HepG2 (cell line): Measurements from ENCODE around the gene SLC43A1. TPM values are rescaled to one million over a fixed set of nuclear protein-coding genes. Genes with fewer than 3 reads are reported as not detected.

ENCODE experiments used
- BHLHE40 ChIP-seq: IDR thresholded peaks from 2 replicates; pipeline ENCODE4 v1.6.1; 2011; ENCODE audit warnings: low read length, improper control_type of control experiment
- DNMT3B ChIP-seq: conservative IDR thresholded peaks from 2 replicates; pipeline ENCODE4 v1.6.1; 2016; ENCODE audit warnings: missing biosample characterization, control low read depth
- HDAC1 ChIP-seq: sonication (generic); formaldehyde crosslinking; IDR thresholded peaks from 2 replicates; pipeline ENCODE4 v1.5.1; 2020; ENCODE audit warnings: mild to moderate bottlenecking, missing genetic modification reagents
- HNRNPH1 ChIP-seq: fragments of 200-400 bp; formaldehyde crosslinking; optimal IDR thresholded peaks from 2 replicates; pipeline ENCODE3; 2017; ENCODE audit warnings: mild to moderate bottlenecking, low read depth, low read length
- KLF11 ChIP-seq: IDR thresholded peaks from 2 replicates; pipeline ENCODE4 v1.6.1; 2016; ENCODE audit warnings: missing compliant biosample characterization
- MBNL3 ChIP-seq: fragments of 250-450 bp; sonication (Bioruptor Pico); conservative IDR thresholded peaks from 2 replicates; pipeline ENCODE4 v1.8.0; 2022; ENCODE audit warnings: mild to moderate bottlenecking, inconsistent platforms
- MIXL1 ChIP-seq: IDR thresholded peaks from 2 replicates; pipeline ENCODE4 v1.6.1; 2016
- NRL ChIP-seq: sonication (generic); formaldehyde crosslinking; IDR thresholded peaks from 2 replicates; pipeline ENCODE4 v1.5.0; 2020; ENCODE audit warnings: missing genetic modification reagents, mild to moderate bottlenecking, moderate library complexity, borderline replicate concordance
- PREB ChIP-seq: sonication (generic); formaldehyde crosslinking; IDR thresholded peaks from 2 replicates; pipeline ENCODE4 v1.4.0; 2020; ENCODE audit warnings: missing genetic modification reagents
- RORA ChIP-seq: sonication (generic); formaldehyde crosslinking; IDR thresholded peaks from 2 replicates; pipeline ENCODE4 v1.5.0; 2020; ENCODE audit warnings: mild to moderate bottlenecking, missing genetic modification reagents, moderate library complexity
- SALL2 ChIP-seq: sonication (generic); formaldehyde crosslinking; IDR thresholded peaks from 2 replicates; pipeline ENCODE4 v1.8.1; 2023; ENCODE audit warnings: mild to moderate bottlenecking, missing genetic modification reagents, inconsistent platforms
- SIN3B ChIP-seq: fragments of 150-350 bp; IDR thresholded peaks from 2 replicates; pipeline ENCODE4 v1.6.1; 2014; ENCODE audit warnings: low read length
- SMYD3 ChIP-seq: sonication (generic); formaldehyde crosslinking; IDR thresholded peaks from 2 replicates; pipeline ENCODE4 v1.8.1; 2023; ENCODE audit warnings: mild to moderate bottlenecking, missing genetic modification reagents
- TMF1 ChIP-seq: sonication (generic); formaldehyde crosslinking; IDR thresholded peaks from 2 replicates; pipeline ENCODE4 v1.8.1; 2022; ENCODE audit warnings: low read depth, missing genetic modification reagents
- TRIM24 ChIP-seq: sonication (generic); formaldehyde crosslinking; IDR thresholded peaks from 2 replicates; pipeline ENCODE4 v1.8.0; 2022; ENCODE audit warnings: mild to moderate bottlenecking, missing genetic modification reagents
- ZBTB4 ChIP-seq: sonication (generic); formaldehyde crosslinking; IDR thresholded peaks from 2 replicates; pipeline ENCODE4 v1.4.0; 2020; ENCODE audit warnings: missing genetic modification reagents, mild to moderate bottlenecking, borderline replicate concordance
- ZGPAT ChIP-seq: IDR thresholded peaks from 2 replicates; pipeline ENCODE4 v1.6.1; 2016; ENCODE audit warnings: mild to moderate bottlenecking
- ZNF354B ChIP-seq: sonication (generic); formaldehyde crosslinking; IDR thresholded peaks from 2 replicates; pipeline ENCODE4 v1.8.0; 2022; ENCODE audit warnings: mild to moderate bottlenecking, missing genetic modification reagents
- ZNF431 ChIP-seq: sonication (generic); formaldehyde crosslinking; IDR thresholded peaks from 2 replicates; pipeline ENCODE4 v1.9.0; 2022; ENCODE audit warnings: missing genetic modification reagents, low read depth, mild to moderate bottlenecking, borderline replicate concordance
- ZNF484 ChIP-seq: sonication (generic); formaldehyde crosslinking; IDR thresholded peaks from 2 replicates; pipeline ENCODE4 v1.5.1; 2020; ENCODE audit warnings: mild to moderate bottlenecking, low read depth, missing genetic modification reagents, borderline replicate concordance
- ZNF546 ChIP-seq: sonication (generic); formaldehyde crosslinking; conservative IDR thresholded peaks from 2 replicates; pipeline ENCODE4 v1.8.1; 2023; ENCODE audit warnings: mild to moderate bottlenecking, missing genetic modification reagents
- ZNF570 ChIP-seq: sonication (generic); formaldehyde crosslinking; IDR thresholded peaks from 2 replicates; pipeline ENCODE4 v1.4.0; 2020; ENCODE audit warnings: mild to moderate bottlenecking, missing genetic modification reagents, borderline replicate concordance
- ZNF597 ChIP-seq: sonication (generic); formaldehyde crosslinking; IDR thresholded peaks from 2 replicates; pipeline ENCODE4 v1.5.0; 2020; ENCODE audit warnings: missing genetic modification reagents
- ZNF746 ChIP-seq: sonication (generic); formaldehyde crosslinking; IDR thresholded peaks from 2 replicates; pipeline ENCODE4 v1.8.0; 2022; ENCODE audit warnings: mild to moderate bottlenecking, missing genetic modification reagents
- ZNF772 ChIP-seq: sonication (generic); formaldehyde crosslinking; IDR thresholded peaks from 2 replicates; pipeline ENCODE4 v1.5.0; 2020; ENCODE audit warnings: mild to moderate bottlenecking, missing genetic modification reagents
- polyA plus RNA-seq, 8 experiments: library from polyadenylated mRNA; depleted of rRNA in 3 of 8; stranded (reverse) in 7 of 8; unstranded in 1 of 8; fragments of >200 nt; fragmentation: Illumina TruSeq in 4 of 8; extraction: Trizol in 4 of 8; gene quantifications; 2 replicates each; pipeline versions ENCODE4 v1.2.1 to v1.2.3, GENCODE V29; 2011 to 2016; ENCODE audit warnings: low read depth in 4 of 8, missing spikeins in 1 of 8, mixed read lengths in 1 of 8; ENCODE audit not compliant: insufficient read depth in 1 of 8
- total RNA-seq, 5 experiments: library from RNA; depleted of rRNA; stranded (reverse); fragments of >200 nt; fragmentation: Illumina TruSeq; extraction: Trizol; gene quantifications; 2 replicates each; pipeline ENCODE4 v1.2.3, GENCODE V29; 2016; ENCODE audit warnings: low read depth in 1 of 5

Gene SLC43A1
- total and polyA plus RNA-seq, 2 of the 13 experiments (the other 11 are each of a cell fraction or from before 2014, with no cell fraction given) = 72.3 to 87.6 TPM

GRCh38 chr11:57434640-57435546 lies 80.6 kb downstream of the SLC43A1 start (continued):
- TF ChIP-seq SALL2 (no peak), TRIM24 (peak; percentile 89), SIN3B (no peak), TMF1 (no peak), PREB (CRISPR knock-in tag) (no peak), ZNF597 (CRISPR knock-in tag) (no peak), BHLHE40 (peak; percentile 53; the same call in 1 of the 2 replicates), ZBTB4 (no peak), RORA (CRISPR knock-in tag) (no peak), HDAC1 (CRISPR knock-in tag) (peak; percentile 76), ZNF484 (CRISPR knock-in tag) (no peak), ZNF354B (CRISPR knock-in tag) (no peak), MIXL1 (CRISPR knock-in tag) (peak; percentile 93), HNRNPH1 (no peak), ZNF772 (CRISPR knock-in tag) (no peak), KLF11 (no peak), DNMT3B (0 out of 2 replicates have a peak, but pooled peaks have one; percentile 44), NRL (CRISPR knock-in tag) (no peak), ZNF546 (CRISPR knock-in tag) (no peak), ZNF570 (CRISPR knock-in tag) (no peak), ZNF431 (CRISPR knock-in tag) (no peak), ZGPAT (CRISPR knock-in tag) (peak; percentile 89), ZNF746 (CRISPR knock-in tag) (no peak), SMYD3 (CRISPR knock-in tag) (no peak), MBNL3 (no peak)
